ENCODE measurements around the gene TDRD15.
"Not testable (repeated sequence)": the region's sequence is repeated elsewhere in the genome, so short reads cannot be mapped to it uniquely, and the experiment has no call there.

Gene TDRD15

GRCh38 chr2:21123473-21124393, at the start of gene TDRD15:
Gene TDRD15, plus strand, starts transcription at chr2:21123968. Its CDS starts 13,500 bp downstream, at chr2:21137468.
- DNase-seq: no peak

- no peak for DNase-seq
These were observed 45.5 kb upstream of the TDRD15 start for GRCh38 chr2:21078296-21078695.

- DNase-seq: no peak
These were observed 40.3 kb upstream of the TDRD15 start for GRCh38 chr2:21083482-21083881.

GRCh38 chr2:21084401-21084800, 39.4 kb upstream of the TDRD15 start:
- no peak for DNase-seq

GRCh38 chr2:21092308-21092869, 31.4 kb upstream of the TDRD15 start:
- no peak for DNase-seq

- DNase-seq: no peak
These were observed 28.6 kb upstream of the TDRD15 start for GRCh38 chr2:21095178-21095577.

- DNase-seq: no peak
These were observed 28.1 kb upstream of the TDRD15 start for GRCh38 chr2:21095714-21096113.

GRCh38 chr2:21096458-21096857, 27.3 kb upstream of the TDRD15 start:
- no peak for DNase-seq

- DNase-seq: no peak
These were observed 26.4 kb upstream of the TDRD15 start for GRCh38 chr2:21097331-21097730.

- DNase-seq: no peak
These were observed 25.5 kb upstream of the TDRD15 start for GRCh38 chr2:21098294-21098693.

GRCh38 chr2:21099281-21099907, 24.4 kb upstream of the TDRD15 start:
- no peak for DNase-seq

- not testable (repeated sequence) for DNase-seq
These were observed 22.1 kb upstream of the TDRD15 start for GRCh38 chr2:21101514-21102155.

- no peak for DNase-seq
These were observed 21.4 kb upstream of the TDRD15 start for GRCh38 chr2:21102356-21102755.

- DNase-seq: no peak
These were observed 20.4 kb upstream of the TDRD15 start for GRCh38 chr2:21103274-21103891.

GRCh38 chr2:21104030-21104660, 19.6 kb upstream of the TDRD15 start:
- no peak for DNase-seq

- no peak for DNase-seq
These were observed 12.8 kb upstream of the TDRD15 start for GRCh38 chr2:21111012-21111411.

GRCh38 chr2:21117688-21118087, 6.1 kb upstream of the TDRD15 start:
- no peak for DNase-seq

GRCh38 chr2:21118302-21118920, 5.4 kb upstream of the TDRD15 start:
- DNase-seq: peak; percentile 15

- DNase-seq: no peak
These were observed 8.1 kb downstream of the TDRD15 start for GRCh38 chr2:21131861-21132260.

GRCh38 chr2:21135585-21135984, 11.8 kb downstream of the TDRD15 start:
- no peak for DNase-seq

GRCh38 chr2:21142149-21142548, 18.4 kb downstream of the TDRD15 start:
- no peak for DNase-seq

- DNase-seq: no peak
These were observed 22.9 kb downstream of the TDRD15 start for GRCh38 chr2:21146638-21147037.

Measured in inflammatory macrophage treated with lipopolysaccharide for 4 hours (primary cell).